Fibroblast of skin of right biceps (primary cell): ENCODE measurements around the gene NFYC.

Experiments used
- DNase-seq: peaks from one replicate; pipeline ENCODE4 v3.0.0-alpha.2; 2013

NFYC gene

DNA sequence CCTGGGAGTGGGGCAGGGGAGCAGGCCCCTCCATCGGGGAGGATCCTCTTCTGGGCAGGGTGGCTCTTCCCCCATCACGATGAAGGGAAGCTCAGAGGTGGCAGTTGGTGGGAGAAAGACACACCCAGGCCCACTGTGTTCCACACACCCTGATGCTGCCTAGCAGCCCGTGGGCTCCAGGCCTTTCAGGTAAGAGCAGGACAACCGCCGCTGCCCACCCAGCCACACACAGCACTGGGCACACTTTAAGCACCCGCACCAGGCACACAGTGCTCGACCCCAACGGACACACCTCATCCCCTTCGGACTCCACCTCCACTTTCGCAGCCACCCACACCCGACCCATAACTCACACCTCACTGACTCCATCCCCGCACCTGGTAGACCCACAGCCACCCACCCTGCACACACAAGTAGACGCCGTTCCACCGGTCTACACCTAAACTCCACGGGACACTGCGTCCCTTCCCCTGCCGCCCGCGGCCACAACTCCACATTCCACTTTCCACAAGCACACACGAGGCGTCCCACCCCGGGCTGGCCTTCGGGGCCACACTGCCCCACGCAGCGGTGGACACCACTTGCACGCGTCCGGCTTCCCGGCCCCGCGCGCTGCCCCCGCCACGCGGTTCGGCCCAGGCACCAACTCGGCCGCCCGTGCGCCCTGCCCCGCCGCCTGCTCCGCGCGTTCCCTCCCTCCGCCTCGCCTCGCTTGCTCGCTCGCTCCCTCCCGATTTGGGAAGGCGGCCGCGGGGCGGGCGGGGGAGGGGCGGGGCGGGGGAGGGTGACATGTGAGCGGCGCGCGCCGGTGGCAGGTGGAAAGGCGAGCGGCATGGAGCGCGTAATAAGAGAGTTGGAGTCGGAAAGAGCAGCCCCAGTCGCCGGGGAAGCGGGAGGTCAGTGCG is 91.7 kb downstream of the NFYC start, which contains the start of gene KCNQ4:
KCNQ4 (plus strand) TSS at position 787 of the 905 bp plus-strand sequence. CDS start 307 bp downstream, outside the sequence.
- DNase-seq = no peak

DNA sequence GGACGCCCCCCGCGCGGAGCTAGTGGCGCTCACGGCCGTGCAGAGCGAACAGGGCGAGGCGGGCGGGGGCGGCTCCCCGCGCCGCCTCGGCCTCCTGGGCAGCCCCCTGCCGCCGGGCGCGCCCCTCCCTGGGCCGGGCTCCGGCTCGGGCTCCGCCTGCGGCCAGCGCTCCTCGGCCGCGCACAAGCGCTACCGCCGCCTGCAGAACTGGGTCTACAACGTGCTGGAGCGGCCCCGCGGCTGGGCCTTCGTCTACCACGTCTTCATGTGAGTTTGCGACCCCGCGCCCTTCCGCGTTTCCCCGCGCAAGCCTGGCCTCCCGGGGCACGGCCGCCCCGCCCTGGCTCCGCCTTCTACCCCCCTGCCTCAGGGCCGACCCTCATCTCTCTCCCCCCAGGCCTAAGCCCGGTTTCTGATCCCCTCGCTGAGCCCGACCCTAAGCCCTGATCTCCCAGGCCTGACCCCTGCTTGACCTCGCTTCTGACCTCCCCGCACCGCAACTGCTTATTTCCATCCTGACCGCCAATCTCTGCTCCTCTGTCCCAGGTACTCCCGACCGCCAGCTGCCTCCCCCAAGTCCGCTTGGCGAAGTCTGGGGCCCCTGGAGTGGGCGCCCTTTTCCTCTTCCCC is 92.8 kb downstream of the NFYC start:
- DNase-seq = no peak

DNA sequence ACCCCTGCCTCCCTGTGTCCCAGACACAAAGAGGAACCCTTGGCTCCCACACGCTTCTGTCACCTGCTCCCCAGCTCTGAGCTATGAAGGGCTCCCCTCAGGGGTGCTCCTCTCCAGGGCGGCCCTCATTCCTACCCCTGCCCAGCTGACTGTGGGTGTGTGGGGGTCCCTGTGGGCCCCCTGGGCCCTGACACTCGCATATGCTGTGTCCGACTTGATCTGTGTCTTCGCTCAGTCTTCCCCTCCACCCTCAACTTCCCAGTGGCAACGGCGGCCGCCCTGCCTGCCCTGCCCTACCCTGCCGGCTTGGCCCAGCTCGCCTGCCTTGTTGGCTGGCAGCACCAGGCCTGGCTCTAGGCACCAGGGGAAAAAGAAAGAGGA is 93.3 kb downstream of the NFYC start:
- DNase-seq = no peak

GRCh38 chr1:40785446-40785845 is 93.9 kb downstream of the NFYC start:
- no peak for DNase-seq

DNA sequence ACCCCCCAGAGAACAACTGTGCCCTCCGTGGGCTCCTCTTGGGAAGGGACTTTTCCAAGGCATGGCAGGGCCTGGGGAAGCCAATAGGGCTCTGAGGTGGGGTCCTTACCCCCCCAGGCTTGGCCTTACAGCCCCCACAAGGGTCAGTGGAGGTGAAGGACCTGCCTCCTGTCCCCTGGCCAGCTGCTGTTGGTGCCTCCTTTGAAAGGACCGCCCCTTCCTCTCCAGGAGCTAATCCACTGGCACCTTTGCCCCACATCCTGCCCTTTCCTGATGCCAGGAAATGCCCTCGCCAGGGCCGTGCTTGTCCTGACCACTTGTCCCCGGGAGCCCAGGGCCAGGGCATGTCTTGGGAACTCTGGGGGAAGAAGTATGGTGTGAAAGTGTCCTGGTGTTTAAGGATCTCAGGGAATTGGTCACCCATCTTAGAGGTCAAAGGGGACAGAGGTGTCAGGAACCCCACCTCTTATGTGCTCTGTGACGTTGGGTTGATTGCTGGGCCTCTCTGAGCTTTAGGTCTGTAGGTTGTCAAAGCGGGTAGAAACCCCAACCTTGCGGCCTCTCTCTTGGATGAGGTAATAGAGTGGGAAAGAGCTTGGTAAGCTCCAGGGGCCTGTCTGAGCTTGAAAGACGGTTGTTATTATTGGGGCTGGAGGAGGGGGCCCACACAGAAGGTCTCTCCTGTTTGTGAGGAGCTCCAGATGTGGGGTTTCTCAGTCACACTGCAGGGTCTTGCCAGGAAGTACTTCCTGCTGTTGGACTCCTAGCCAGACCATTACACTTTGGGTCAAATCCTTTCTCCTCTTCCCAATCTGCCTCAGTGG is 94.9 kb downstream of the NFYC start:
- no peak for DNase-seq

GRCh38 chr1:40786995-40787705 is 95.6 kb downstream of the NFYC start:
- DNase-seq = no peak

DNA sequence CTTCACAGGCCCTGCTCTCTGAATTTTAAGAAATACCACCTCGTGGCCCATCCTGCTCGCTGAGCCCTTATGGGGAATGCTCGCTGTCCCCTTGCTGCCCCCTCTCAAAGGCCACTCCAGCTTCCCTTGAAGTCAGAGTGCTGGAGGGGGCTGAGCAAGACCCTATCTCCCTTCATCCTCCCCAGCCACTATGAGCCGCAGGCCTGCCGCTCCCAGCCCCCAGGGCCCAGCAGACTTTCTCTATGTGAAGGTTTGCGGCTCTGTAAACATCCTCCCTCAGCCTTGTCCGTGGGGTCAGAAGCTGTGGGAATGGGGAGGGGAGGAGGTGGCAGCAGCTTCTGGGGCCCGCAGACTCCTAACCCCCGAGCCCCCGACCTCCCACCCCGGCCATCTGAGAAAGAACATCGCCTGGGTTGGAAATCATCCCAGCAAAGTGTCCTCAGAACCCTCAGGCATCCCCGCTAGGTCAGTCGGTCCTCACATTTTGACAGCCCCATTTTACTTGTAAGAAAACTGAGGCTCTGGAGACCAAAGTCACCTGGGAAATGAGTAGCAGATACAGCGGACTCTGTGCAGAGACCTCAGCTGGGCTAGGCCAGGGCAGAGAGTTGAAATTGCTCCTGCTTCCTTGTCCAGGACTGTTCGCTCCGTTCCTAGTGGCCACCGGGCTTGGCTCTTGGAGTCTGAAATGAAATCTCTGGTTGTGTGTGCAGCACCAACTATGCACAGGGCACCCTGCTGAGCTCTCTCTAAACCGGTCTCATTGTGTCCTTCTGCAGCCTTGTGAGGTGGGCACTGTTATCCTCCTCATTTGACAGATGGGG is 96.4 kb downstream of the NFYC start:
- DNase-seq = no peak

DNA sequence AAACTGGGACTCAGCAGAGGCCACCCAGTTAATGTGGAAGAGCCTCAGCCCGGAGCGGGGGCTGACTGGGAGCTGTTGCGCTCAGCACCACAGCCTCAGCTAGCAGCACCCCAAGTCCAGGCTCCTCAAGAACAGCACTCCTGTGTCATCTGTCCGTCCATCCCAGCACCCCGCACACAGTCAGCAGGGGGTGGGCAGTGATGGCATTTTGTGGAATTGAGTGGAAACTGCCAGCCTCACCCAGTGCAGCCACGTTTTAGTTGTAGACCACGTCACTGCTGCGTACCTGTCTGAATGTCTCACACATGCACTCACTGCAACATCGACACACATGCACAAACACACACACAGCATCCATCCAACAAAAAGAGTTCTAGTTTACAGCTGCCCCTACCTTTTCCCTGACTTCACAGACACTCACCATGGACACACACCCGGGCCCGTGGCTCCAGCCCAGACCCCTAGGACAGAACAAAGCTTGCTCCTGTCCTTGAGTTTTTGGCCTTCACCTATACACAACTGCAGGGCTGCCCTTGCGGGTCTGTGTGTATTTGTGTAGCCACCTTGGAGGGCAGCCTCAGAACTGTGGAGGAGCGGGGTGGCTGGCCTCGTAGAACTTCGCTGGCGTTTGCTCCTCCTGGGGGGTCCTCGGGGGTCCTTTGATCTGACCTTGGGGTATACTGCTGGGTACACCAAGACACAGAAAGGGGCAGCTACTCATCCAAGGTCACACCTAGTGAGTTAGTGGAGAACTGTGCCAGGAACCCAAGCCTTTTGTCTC is 97.2 kb downstream of the NFYC start:
- no peak for DNase-seq

DNA sequence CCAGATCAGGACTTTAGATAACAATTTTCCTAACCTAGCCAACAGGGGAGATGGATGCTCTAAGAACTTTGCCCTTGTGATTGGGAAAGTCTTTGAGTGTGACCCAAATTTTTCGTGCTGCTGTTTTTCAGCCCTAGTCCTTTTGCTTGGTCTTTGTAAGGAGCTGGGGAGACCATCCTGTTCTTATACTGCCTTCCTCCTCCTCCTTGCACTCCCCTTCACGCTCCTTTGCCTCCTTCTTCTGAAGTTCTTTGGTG is 97.8 kb downstream of the NFYC start:
- DNase-seq = no peak

DNA sequence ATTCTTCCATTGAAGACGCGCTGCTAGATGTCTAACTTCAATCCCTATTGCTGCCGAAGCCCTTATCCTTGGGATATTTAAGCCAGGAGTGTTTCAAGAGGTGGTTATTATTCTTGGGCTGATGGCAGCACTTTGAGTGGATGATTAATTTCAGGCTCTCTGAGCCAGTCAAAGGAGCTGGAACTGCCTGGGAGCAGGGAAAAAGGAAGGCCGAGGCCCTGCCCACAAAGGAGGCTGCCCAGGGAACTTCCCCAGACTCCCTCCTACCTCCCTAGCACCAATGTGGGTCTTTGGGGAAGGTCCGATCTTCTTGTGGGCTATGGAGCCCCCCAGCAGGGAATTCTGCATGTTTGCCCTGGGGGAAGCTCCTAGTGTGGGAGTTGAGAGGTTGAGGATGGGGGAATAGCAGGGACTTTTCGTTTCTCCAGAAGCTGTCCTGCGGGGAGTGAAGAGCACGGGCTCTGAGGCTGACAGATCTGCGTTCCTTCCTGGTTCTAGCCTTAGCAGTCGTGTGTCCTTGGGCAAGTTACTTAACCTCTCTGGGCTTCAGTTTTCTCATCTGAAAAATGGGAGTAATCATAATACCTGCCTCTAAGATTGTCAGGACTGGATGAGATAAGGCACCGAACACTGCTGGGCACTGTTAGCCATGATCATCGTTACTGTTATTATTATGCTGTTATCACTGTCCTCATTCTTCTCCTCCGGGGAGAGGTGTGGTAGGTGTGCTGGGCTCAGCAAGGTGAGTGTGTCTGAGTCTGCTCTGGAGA is 98.3 kb downstream of the NFYC start:
- DNase-seq = no peak

GRCh38 chr1:40792036-40792435 is 100.5 kb downstream of the NFYC start:
- no peak for DNase-seq

- DNase-seq = no peak
Measured at GRCh38 chr1:40793617-40794016, 102.1 kb downstream of the NFYC start.

DNA sequence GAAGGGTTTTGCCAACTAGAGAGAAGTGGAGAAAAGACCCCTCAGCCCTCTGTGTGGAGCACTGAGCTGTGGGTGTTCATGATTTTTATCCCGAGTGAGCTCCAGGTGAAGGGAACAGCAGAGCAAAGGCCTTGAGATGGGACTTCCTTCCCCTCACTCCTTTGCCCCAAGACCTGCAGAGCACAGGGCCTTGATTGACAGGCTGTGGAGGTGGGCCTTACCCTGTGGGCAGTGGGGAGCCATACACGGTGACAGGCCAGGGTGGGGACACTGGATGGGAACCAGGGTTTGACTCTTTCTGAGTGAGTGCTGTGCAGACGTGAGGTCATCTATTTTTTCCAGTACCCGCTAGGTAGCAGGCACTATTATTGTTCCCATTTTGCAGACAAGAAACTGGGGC is 102.5 kb downstream of the NFYC start:
- DNase-seq = no peak

DNA sequence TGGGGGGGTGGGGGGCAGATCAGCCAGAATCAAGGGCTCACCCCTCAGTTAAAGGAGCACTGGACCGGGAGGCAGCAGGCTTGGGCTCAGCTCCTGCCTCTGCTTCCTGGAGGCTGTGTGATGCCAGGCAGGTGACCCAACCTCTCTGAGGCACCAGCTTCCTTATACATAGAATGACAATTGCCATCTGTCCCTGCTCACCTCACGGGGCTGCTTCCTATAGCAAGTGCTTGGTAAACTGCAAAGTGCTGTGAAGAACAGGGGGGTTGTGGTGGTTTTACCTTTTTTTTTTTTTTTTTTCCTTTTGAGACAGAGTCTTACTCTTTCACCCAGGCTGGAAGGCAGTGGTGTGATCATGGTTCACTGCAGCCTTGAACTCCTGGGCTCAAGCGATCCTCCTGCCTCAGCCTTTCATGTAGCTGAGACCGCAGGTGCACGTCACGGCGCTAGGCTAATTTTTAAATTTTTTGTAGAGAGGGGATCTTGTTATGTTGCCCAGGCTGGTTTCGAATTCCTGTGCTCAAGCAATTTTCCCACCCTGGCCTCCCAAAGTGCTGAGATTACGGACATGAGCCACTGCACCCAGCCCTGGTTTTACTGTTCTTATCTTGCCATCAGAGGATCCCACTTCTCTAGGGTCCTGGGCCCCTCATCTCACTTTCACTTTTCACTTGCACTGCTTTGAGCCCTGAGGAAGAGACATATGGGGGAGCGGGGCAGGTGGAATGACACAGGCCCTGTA is 103.6 kb downstream of the NFYC start:
- no peak for DNase-seq

- no peak for DNase-seq
Measured at GRCh38 chr1:40795811-40796586, 104.5 kb downstream of the NFYC start.

- no peak for DNase-seq
Measured at GRCh38 chr1:40796939-40797667, 105.6 kb downstream of the NFYC start.

GRCh38 chr1:40797668-40798010 is 106.1 kb downstream of the NFYC start:
- DNase-seq = no peak
